Activated T-helper 2 cell treated with anti-CD3 and anti-CD28 coated beads, Interferon-gamma antibody, Interleukin-2, Interleukin-4, amounts not matched to agents 10 μg/mL and 5 μg/mL and 100 μg/mL, durations not matched to agents 14 hours and 24 hours and 36 hours (primary cell): ENCODE data around the gene DNAH8. TPM values are rescaled to one million over a fixed set of nuclear protein-coding genes. Genes with fewer than 3 reads are reported as not detected.

Experiments used
- DNase-seq: peaks from one replicate; pipeline ENCODE4 v3.0.0; 2021; ENCODE audit warnings: low spot score
- H3K27ac Mint-ChIP-seq: one replicate; pipeline ENCODE4 v1.8.0; 2021; ENCODE audit warnings: mixed read lengths
- H3K27me3 Mint-ChIP-seq: one replicate; pipeline ENCODE4 v1.8.0; 2021; ENCODE audit warnings: low read depth, mixed read lengths
- H3K36me3 Mint-ChIP-seq: one replicate; pipeline ENCODE4 v1.8.0; 2021; ENCODE audit warnings: low read depth, mixed read lengths
- H3K4me1 Mint-ChIP-seq: one replicate; pipeline ENCODE4 v1.8.0; 2021; ENCODE audit warnings: low read depth, mixed read lengths
- H3K4me3 Mint-ChIP-seq: one replicate; pipeline ENCODE4 v1.8.0; 2021; ENCODE audit warnings: low read depth, mild to moderate bottlenecking, moderate library complexity, mixed read lengths
- H3K9me3 Mint-ChIP-seq: one replicate; pipeline ENCODE4 v1.8.0; 2021; ENCODE audit warnings: mixed read lengths
- intact Hi-C: fragments of 100-400 bp; cut with micrococcal nuclease; formaldehyde crosslinking; loops from one replicate; pipeline ENCODE4 v1.15.1; 2023
- total RNA-seq: library from RNA; stranded (reverse); gene quantifications from 2 replicates; pipeline ENCODE4 v1.2.3, GENCODE V29; 2022

DNAH8 gene
- total RNA-seq, 1 donor from 2014 or later, result not detected

- Mint-ChIP-seq H3K27ac (no peak overlapping the region), H3K4me3 (no peak overlapping the region), H3K36me3 (no peaks in the 10 kb centered on the region), H3K27me3 (peaks cover 65% of the 10 kb centered on the region), H3K4me1 (no peaks in the 10 kb centered on the region), H3K9me3 (no peaks in the 10 kb centered on the region)
- intact Hi-C loops, result no loop called here
- no peak for DNase-seq
Observed at GRCh38 chr6:38808039-38808438, 92.9 kb downstream of the DNAH8 start.

- intact Hi-C loops, result no loop called here
- H3K36me3 Mint-ChIP-seq, result no peaks in the 10 kb centered on the region
- no peak for DNase-seq
- H3K9me3 Mint-ChIP-seq, result no peaks in the 10 kb centered on the region
- peaks cover 47% of the 10 kb centered on the region for H3K27me3 Mint-ChIP-seq
- no peak overlapping the region for H3K4me3 Mint-ChIP-seq
- H3K4me1 Mint-ChIP-seq, result no peaks in the 10 kb centered on the region
- no peak overlapping the region for H3K27ac Mint-ChIP-seq
Observed at GRCh38 chr6:38813041-38813823, 98.1 kb downstream of the DNAH8 start.

GRCh38 chr6:38814761-38815160 lies 99.7 kb downstream of the DNAH8 start:
- H3K36me3 Mint-ChIP-seq, result no peaks in the 10 kb centered on the region
- no peaks in the 10 kb centered on the region for H3K9me3 Mint-ChIP-seq
- intact Hi-C loops, result no loop called here
- H3K27me3 Mint-ChIP-seq, result peaks cover 44% of the 10 kb centered on the region
- H3K4me1 Mint-ChIP-seq, result no peaks in the 10 kb centered on the region
- no peak overlapping the region for H3K4me3 Mint-ChIP-seq
- no peak overlapping the region for H3K27ac Mint-ChIP-seq
- DNase-seq, result no peak

- peaks cover 44% of the 10 kb centered on the region for H3K27me3 Mint-ChIP-seq
- no peak overlapping the region for H3K27ac Mint-ChIP-seq
Observed at GRCh38 chr6:38815250-38815649, 100.1 kb downstream of the DNAH8 start.

GRCh38 chr6:38818691-38819090 lies 103.6 kb downstream of the DNAH8 start:
- no peak overlapping the region for H3K4me3 Mint-ChIP-seq
- no peaks in the 10 kb centered on the region for H3K36me3 Mint-ChIP-seq
- DNase-seq, result no peak
- peaks cover 34% of the 10 kb centered on the region for H3K27me3 Mint-ChIP-seq
- no peaks in the 10 kb centered on the region for H3K4me1 Mint-ChIP-seq
- H3K27ac Mint-ChIP-seq, result no peak overlapping the region
- H3K9me3 Mint-ChIP-seq, result no peaks in the 10 kb centered on the region
- intact Hi-C loops, result no loop called here

More at GRCh38 chr6:38815250-38815649, 100.1 kb downstream of the DNAH8 start:
- intact Hi-C loops, result no loop called here
- H3K36me3 Mint-ChIP-seq, result no peaks in the 10 kb centered on the region
- no peak overlapping the region for H3K4me3 Mint-ChIP-seq
- no peaks in the 10 kb centered on the region for H3K4me1 Mint-ChIP-seq
- DNase-seq, result no peak
- no peaks in the 10 kb centered on the region for H3K9me3 Mint-ChIP-seq

- H3K27ac Mint-ChIP-seq, result no peak overlapping the region
- no peak overlapping the region for H3K4me3 Mint-ChIP-seq
- no peak for DNase-seq
- H3K36me3 Mint-ChIP-seq, result no peaks in the 10 kb centered on the region
- intact Hi-C loops, result no loop called here
- peaks cover 27% of the 10 kb centered on the region for H3K27me3 Mint-ChIP-seq
- H3K4me1 Mint-ChIP-seq, result no peaks in the 10 kb centered on the region
- H3K9me3 Mint-ChIP-seq, result no peaks in the 10 kb centered on the region
Observed at GRCh38 chr6:38822963-38823362, 107.9 kb downstream of the DNAH8 start.

- Mint-ChIP-seq H3K4me1 (no peaks in the 10 kb centered on the region), H3K27me3 (peaks cover 23% of the 10 kb centered on the region)
- no peak for DNase-seq
Observed at GRCh38 chr6:38824243-38824894, 109.3 kb downstream of the DNAH8 start.

GRCh38 chr6:38827024-38827423 lies 111.9 kb downstream of the DNAH8 start:
- Mint-ChIP-seq H3K9me3 (no peaks in the 10 kb centered on the region), H3K4me3 (no peak overlapping the region), H3K27ac (no peak overlapping the region), H3K4me1 (no peaks in the 10 kb centered on the region), H3K27me3 (peaks cover 13% of the 10 kb centered on the region), H3K36me3 (no peaks in the 10 kb centered on the region)
- DNase-seq, result no peak
- intact Hi-C loops, result no loop called here

More at GRCh38 chr6:38824243-38824894, 109.3 kb downstream of the DNAH8 start:
- H3K36me3 Mint-ChIP-seq, result no peaks in the 10 kb centered on the region
- no peaks in the 10 kb centered on the region for H3K9me3 Mint-ChIP-seq
- H3K4me3 Mint-ChIP-seq, result no peak overlapping the region
- H3K27ac Mint-ChIP-seq, result no peak overlapping the region
- intact Hi-C loops, result no loop called here

GRCh38 chr6:38831865-38832264 lies 116.8 kb downstream of the DNAH8 start:
- no peaks in the 10 kb centered on the region for H3K9me3 Mint-ChIP-seq
- intact Hi-C loops, result no loop called here
- H3K27me3 Mint-ChIP-seq, result peaks cover 25% of the 10 kb centered on the region
- H3K4me3 Mint-ChIP-seq, result no peak overlapping the region
- H3K27ac Mint-ChIP-seq, result no peak overlapping the region
- DNase-seq, result no peak
- H3K36me3 Mint-ChIP-seq, result no peaks in the 10 kb centered on the region
- no peaks in the 10 kb centered on the region for H3K4me1 Mint-ChIP-seq

GRCh38 chr6:38833320-38833719 lies 118.2 kb downstream of the DNAH8 start:
- Mint-ChIP-seq H3K27me3 (peaks cover 28% of the 10 kb centered on the region), H3K4me1 (no peaks in the 10 kb centered on the region), H3K9me3 (no peaks in the 10 kb centered on the region), H3K4me3 (no peak overlapping the region), H3K27ac (no peak overlapping the region), H3K36me3 (no peaks in the 10 kb centered on the region)
- intact Hi-C loops, result no loop called here
- DNase-seq, result no peak

GRCh38 chr6:38836585-38836984 lies 121.5 kb downstream of the DNAH8 start:
- Mint-ChIP-seq H3K36me3 (no peaks in the 10 kb centered on the region), H3K9me3 (no peaks in the 10 kb centered on the region), H3K4me1 (no peaks in the 10 kb centered on the region), H3K27me3 (peaks cover 21% of the 10 kb centered on the region), H3K4me3 (no peak overlapping the region), H3K27ac (no peak overlapping the region)
- DNase-seq, result no peak
- intact Hi-C loops, result no loop called here

- intact Hi-C loops, result no loop called here
- Mint-ChIP-seq H3K9me3 (no peaks in the 10 kb centered on the region), H3K4me1 (no peaks in the 10 kb centered on the region), H3K36me3 (no peaks in the 10 kb centered on the region), H3K27me3 (peaks cover 23% of the 10 kb centered on the region), H3K4me3 (no peak overlapping the region), H3K27ac (no peak overlapping the region)
- no peak for DNase-seq
Observed at GRCh38 chr6:38837101-38837500, 122.0 kb downstream of the DNAH8 start.

- no peak for DNase-seq
- H3K36me3 Mint-ChIP-seq, result no peaks in the 10 kb centered on the region
- intact Hi-C loops, result no loop called here
- no peak overlapping the region for H3K4me3 Mint-ChIP-seq
- H3K27ac Mint-ChIP-seq, result no peak overlapping the region
- H3K4me1 Mint-ChIP-seq, result peaks cover 3% of the 10 kb centered on the region
- no peaks in the 10 kb centered on the region for H3K9me3 Mint-ChIP-seq
- peaks cover 21% of the 10 kb centered on the region for H3K27me3 Mint-ChIP-seq
Observed at GRCh38 chr6:38843798-38844197, 128.7 kb downstream of the DNAH8 start.
